ENCODE results near the gene BIVM. TPM values are rescaled to one million over a fixed set of nuclear protein-coding genes. Genes with fewer than 3 reads are reported as not detected.

BIVM gene
- polyA plus RNA-seq, 2 of the 4 experiments (the other 2 are of a cell fraction), result 7.4 to 14.7 TPM

DNA sequence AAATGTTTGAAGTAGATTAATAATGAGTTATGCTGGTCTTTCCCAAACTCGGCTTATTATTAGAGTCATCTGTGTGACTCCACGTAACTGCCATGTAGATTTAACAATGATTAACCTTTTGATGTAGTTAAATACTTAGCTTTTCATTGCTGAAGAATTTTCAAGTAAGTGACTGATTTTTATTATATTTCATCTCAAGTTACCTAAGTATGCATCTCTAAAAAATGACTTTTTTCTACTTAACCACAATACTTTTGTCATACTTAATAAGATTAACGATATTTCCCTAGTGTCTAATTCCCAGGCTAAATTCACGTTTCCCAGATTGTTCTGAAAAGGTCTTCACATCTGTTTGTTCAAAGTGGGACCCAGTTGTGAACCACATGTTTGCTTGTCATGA is 17.8 kb downstream of the BIVM start:
- H3K4me3 ChIP-seq, result no peak overlapping the region
- H3K4me2 ChIP-seq, result no peak overlapping the region
- ATAC-seq (no peak), DNase-seq (ENCODE audit: low read depth in 1 of 2, low spot score in 1 of 2) (no peak), FAIRE-seq (no peak)
- TF ChIP-seq MAZ (IDR thresholded peaks at IDR 0.05; ENCODE audit: borderline replicate concordance, low read depth, low read length) (no peak), RNF2 (IDR thresholded peaks at IDR 0.05; ENCODE audit: borderline replicate concordance, low read depth) (no peak), CBX8 (IDR thresholded peaks at IDR 0.05) (no peak), ESRRA (IDR thresholded peaks at IDR 0.05; ENCODE audit: borderline replicate concordance, low read length) (no peak), PHF8 (IDR thresholded peaks at IDR 0.05; ENCODE audit: borderline replicate concordance, low read depth) (no peak), RFX5 (IDR thresholded peaks at IDR 0.05) (no peak), RAD21 (conservative IDR thresholded peaks at IDR 0.05 in 1 of 2, IDR thresholded peaks at IDR 0.05 in 1 of 2) (no peak), BHLHE40 (IDR thresholded peaks at IDR 0.05; ENCODE audit: low read depth, low read length) (no peak), NFE2L2 (conservative IDR thresholded peaks at IDR 0.05; ENCODE audit: low read length) (no peak), JUN (IDR thresholded peaks at IDR 0.05) (no peak), TFCP2L1 (CRISPR knock-in tag; IDR thresholded peaks at IDR 0.05) (no peak), FOSL2 (IDR thresholded peaks at IDR 0.05) (no peak), FOSL2 (CRISPR knock-in tag; IDR thresholded peaks at IDR 0.05) (no peak), RARB (CRISPR knock-in tag; IDR thresholded peaks at IDR 0.05) (no peak), NPAS2 (CRISPR knock-in tag; IDR thresholded peaks at IDR 0.05; ENCODE audit: borderline replicate concordance) (no peak), CHD2 (IDR thresholded peaks at IDR 0.05; ENCODE audit: low read length, partially characterized antibody) (no peak)
- TF ChIP-seq, protein P1, sequence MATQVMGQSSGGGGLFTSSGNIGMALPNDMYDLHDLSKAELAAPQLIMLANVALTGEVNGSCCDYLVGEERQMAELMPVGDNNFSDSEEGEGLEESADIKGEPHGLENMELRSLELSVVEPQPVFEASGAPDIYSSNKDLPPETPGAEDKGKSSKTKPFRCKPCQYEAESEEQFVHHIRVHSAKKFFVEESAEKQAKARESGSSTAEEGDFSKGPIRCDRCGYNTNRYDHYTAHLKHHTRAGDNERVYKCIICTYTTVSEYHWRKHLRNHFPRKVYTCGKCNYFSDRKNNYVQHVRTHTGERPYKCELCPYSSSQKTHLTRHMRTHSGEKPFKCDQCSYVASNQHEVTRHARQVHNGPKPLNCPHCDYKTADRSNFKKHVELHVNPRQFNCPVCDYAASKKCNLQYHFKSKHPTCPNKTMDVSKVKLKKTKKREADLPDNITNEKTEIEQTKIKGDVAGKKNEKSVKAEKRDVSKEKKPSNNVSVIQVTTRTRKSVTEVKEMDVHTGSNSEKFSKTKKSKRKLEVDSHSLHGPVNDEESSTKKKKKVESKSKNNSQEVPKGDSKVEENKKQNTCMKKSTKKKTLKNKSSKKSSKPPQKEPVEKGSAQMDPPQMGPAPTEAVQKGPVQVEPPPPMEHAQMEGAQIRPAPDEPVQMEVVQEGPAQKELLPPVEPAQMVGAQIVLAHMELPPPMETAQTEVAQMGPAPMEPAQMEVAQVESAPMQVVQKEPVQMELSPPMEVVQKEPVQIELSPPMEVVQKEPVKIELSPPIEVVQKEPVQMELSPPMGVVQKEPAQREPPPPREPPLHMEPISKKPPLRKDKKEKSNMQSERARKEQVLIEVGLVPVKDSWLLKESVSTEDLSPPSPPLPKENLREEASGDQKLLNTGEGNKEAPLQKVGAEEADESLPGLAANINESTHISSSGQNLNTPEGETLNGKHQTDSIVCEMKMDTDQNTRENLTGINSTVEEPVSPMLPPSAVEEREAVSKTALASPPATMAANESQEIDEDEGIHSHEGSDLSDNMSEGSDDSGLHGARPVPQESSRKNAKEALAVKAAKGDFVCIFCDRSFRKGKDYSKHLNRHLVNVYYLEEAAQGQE (IDR thresholded peaks at IDR 0.05), result no peak
- CTCF ChIA-PET, result interaction anchor here (0.6 kb wide), 1 partner anchor 220 kb away, joined by 3 read pairs; the partner anchor contains the start of gene TPP2
- POLR2A ChIA-PET, result no interaction called here
- no peak overlapping the region for H3K27ac ChIP-seq
- WGBS (ENCODE audit: missing lambda C conversion rate), result 73% methylated on average over 4 of the region's 4 CpGs
- no peaks in the 10 kb centered on the region for H3K4me1 ChIP-seq
- no peaks in the 10 kb centered on the region for H3K9me3 ChIP-seq

DNA sequence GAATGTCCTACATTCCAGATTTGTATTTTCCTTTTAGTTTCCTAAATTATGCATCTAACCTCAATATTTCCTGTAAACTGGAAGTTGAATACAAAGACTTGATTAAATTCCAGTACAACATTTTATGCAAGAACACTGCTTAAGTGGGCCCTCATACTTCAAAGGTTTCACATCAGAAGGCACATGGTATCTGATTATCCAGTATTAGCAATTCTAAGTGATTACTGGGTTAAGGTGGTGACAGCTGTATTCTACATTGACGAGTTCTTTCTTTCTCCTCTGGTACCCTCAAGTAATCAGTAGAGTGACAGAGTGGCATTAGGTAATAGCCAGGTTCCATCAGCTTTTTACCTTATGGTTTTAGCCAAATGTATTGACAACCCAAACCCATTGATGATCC is 18.3 kb downstream of the BIVM start:
- DNase-seq (ENCODE audit: low read depth in 1 of 2, low spot score in 1 of 2) (no peak), FAIRE-seq (no peak), ATAC-seq (no peak)
- Histone ChIP-seq H3K4me3 (no peak overlapping the region), H3K9me3 (no peaks in the 10 kb centered on the region), H3K27ac (no peak overlapping the region), H3K4me1 (no peaks in the 10 kb centered on the region), H3K4me2 (no peak overlapping the region)
- 100% methylated on average over 1 of the region's 1 CpG for WGBS (ENCODE audit: missing lambda C conversion rate)
- ChIA-PET CTCF (interaction anchor here (0.6 kb wide), 1 partner anchor 220 kb away, joined by 3 read pairs; the partner anchor contains the start of gene TPP2), POLR2A (no interaction called here)
- no peak for TF ChIP-seq ZFP36 (IDR thresholded peaks at IDR 0.05; ENCODE audit: borderline replicate concordance, partially characterized antibody)
- no peak for TF ChIP-seq NFE2L2 (conservative IDR thresholded peaks at IDR 0.05; ENCODE audit: low read length)
- TF ChIP-seq RFX5 (IDR thresholded peaks at IDR 0.05), result no peak
- TF ChIP-seq TP53 (CRISPR knock-in tag; IDR thresholded peaks at IDR 0.05), result no peak
- no peak for TF ChIP-seq HEYL (CRISPR knock-in tag; IDR thresholded peaks at IDR 0.05)
- TF ChIP-seq, protein P2, sequence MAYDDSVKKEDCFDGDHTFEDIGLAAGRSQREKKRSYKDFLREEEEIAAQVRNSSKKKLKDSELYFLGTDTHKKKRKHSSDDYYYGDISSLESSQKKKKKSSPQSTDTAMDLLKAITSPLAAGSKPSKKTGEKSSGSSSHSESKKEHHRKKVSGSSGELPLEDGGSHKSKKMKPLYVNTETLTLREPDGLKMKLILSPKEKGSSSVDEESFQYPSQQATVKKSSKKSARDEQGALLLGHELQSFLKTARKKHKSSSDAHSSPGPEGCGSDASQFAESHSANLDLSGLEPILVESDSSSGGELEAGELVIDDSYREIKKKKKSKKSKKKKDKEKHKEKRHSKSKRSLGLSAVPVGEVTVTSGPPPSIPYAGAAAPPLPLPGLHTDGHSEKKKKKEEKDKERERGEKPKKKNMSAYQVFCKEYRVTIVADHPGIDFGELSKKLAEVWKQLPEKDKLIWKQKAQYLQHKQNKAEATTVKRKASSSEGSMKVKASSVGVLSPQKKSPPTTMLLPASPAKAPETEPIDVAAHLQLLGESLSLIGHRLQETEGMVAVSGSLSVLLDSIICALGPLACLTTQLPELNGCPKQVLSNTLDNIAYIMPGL (CRISPR knock-in tag; IDR thresholded peaks at IDR 0.05; ENCODE audit: borderline replicate concordance), result no peak
- TF ChIP-seq RARB (CRISPR knock-in tag; IDR thresholded peaks at IDR 0.05), result no peak
- TF ChIP-seq HDAC2 (IDR thresholded peaks at IDR 0.05), result no peak
- no peak for TF ChIP-seq CBX8 (IDR thresholded peaks at IDR 0.05)
- no peak for TF ChIP-seq FOSB (CRISPR knock-in tag; IDR thresholded peaks at IDR 0.05)

Data from A549 (cell line).